Measurements from ENCODE around the gene ABHD10.
A peak's percentile ranks its signal among the peaks of the same experiment; 100 is the strongest.

Gene ABHD10

GRCh38 chr3:112027142-112027541 lies 48.3 kb downstream of the ABHD10 start:
- no peaks in the 10 kb centered on the region for H3K27me3 ChIP-seq (ENCODE audit: insufficient read depth, low read depth)
- no peak for TF ChIP-seq CTCF (conservative IDR thresholded peaks at IDR 0.05; ENCODE audit: low read depth, low read length)
- H3K27ac ChIP-seq, result no peak overlapping the region

GRCh38 chr3:112027826-112028225 lies 49.0 kb downstream of the ABHD10 start:
- Histone ChIP-seq H2AFZ (ENCODE audit: low read depth) (no peak overlapping the region), H3K4me3 (IDR thresholded peaks at IDR 0.05; ENCODE audit: insufficient read depth, low read depth, low read length) (no peak overlapping the region), H3K9ac (no peak overlapping the region), H3K36me3 (ENCODE audit: insufficient read depth) (no peaks in the 10 kb centered on the region), H4K20me1 (ENCODE audit: insufficient read depth) (no peaks in the 10 kb centered on the region), H3K27me3 (ENCODE audit: insufficient read depth, low read depth) (no peaks in the 10 kb centered on the region), H3K4me1 (ENCODE audit: low read depth, poor library complexity, severe bottlenecking) (no peaks in the 10 kb centered on the region), H3K27ac (no peak overlapping the region), H3K79me2 (ENCODE audit: insufficient read depth, low read depth) (no peaks in the 10 kb centered on the region), H3K4me2 (no peak overlapping the region)
- no peak for TF ChIP-seq CTCF (conservative IDR thresholded peaks at IDR 0.05; ENCODE audit: low read depth, low read length)

More at GRCh38 chr3:112027142-112027541, 48.3 kb downstream of the ABHD10 start:
- H3K4me2 ChIP-seq, result no peak overlapping the region
- no peaks in the 10 kb centered on the region for H3K36me3 ChIP-seq (ENCODE audit: insufficient read depth)
- no peak overlapping the region for H3K9ac ChIP-seq
- no peak overlapping the region for H2AFZ ChIP-seq (ENCODE audit: low read depth)
- no peak overlapping the region for H3K4me3 ChIP-seq (IDR thresholded peaks at IDR 0.05; ENCODE audit: insufficient read depth, low read depth, low read length)
- no peaks in the 10 kb centered on the region for H3K4me1 ChIP-seq (ENCODE audit: low read depth, poor library complexity, severe bottlenecking)
- no peaks in the 10 kb centered on the region for H4K20me1 ChIP-seq (ENCODE audit: insufficient read depth)
- H3K79me2 ChIP-seq (ENCODE audit: insufficient read depth, low read depth), result no peaks in the 10 kb centered on the region

GRCh38 chr3:112030901-112031300 lies 52.1 kb downstream of the ABHD10 start:
- Histone ChIP-seq H3K9ac (no peak overlapping the region), H3K79me2 (ENCODE audit: insufficient read depth, low read depth) (no peaks in the 10 kb centered on the region), H3K36me3 (ENCODE audit: insufficient read depth) (no peaks in the 10 kb centered on the region), H3K4me2 (no peak overlapping the region), H3K4me3 (IDR thresholded peaks at IDR 0.05; ENCODE audit: insufficient read depth, low read depth, low read length) (no peak overlapping the region), H3K4me1 (ENCODE audit: low read depth, poor library complexity, severe bottlenecking) (no peaks in the 10 kb centered on the region), H3K27ac (no peak overlapping the region), H2AFZ (ENCODE audit: low read depth) (no peak overlapping the region), H3K27me3 (ENCODE audit: insufficient read depth, low read depth) (no peaks in the 10 kb centered on the region), H4K20me1 (ENCODE audit: insufficient read depth) (no peaks in the 10 kb centered on the region)
- TF ChIP-seq CTCF (conservative IDR thresholded peaks at IDR 0.05; ENCODE audit: low read depth, low read length), result no peak

GRCh38 chr3:112032098-112032731 lies 53.4 kb downstream of the ABHD10 start:
- H3K4me3 ChIP-seq (IDR thresholded peaks at IDR 0.05; ENCODE audit: insufficient read depth, low read depth, low read length), result no peak overlapping the region
- no peak overlapping the region for H3K27ac ChIP-seq

More at GRCh38 chr3:112032098-112032731, 53.4 kb downstream of the ABHD10 start:
- H3K4me1 ChIP-seq (ENCODE audit: low read depth, poor library complexity, severe bottlenecking), result no peaks in the 10 kb centered on the region
- H3K79me2 ChIP-seq (ENCODE audit: insufficient read depth, low read depth), result no peaks in the 10 kb centered on the region
- H3K9ac ChIP-seq, result no peak overlapping the region
- TF ChIP-seq CTCF (conservative IDR thresholded peaks at IDR 0.05; ENCODE audit: low read depth, low read length), result no peak
- H3K27me3 ChIP-seq (ENCODE audit: insufficient read depth, low read depth), result no peaks in the 10 kb centered on the region
- H3K36me3 ChIP-seq (ENCODE audit: insufficient read depth), result no peaks in the 10 kb centered on the region
- H3K4me2 ChIP-seq, result no peak overlapping the region
- peak overlapping the region; percentile 10; the same call in 1 of the 2 replicates for H2AFZ ChIP-seq (ENCODE audit: low read depth)
- H4K20me1 ChIP-seq (ENCODE audit: insufficient read depth), result no peaks in the 10 kb centered on the region

Measured in KMS-11 (cell line).